Panc1 (cell line): Measurements from ENCODE around the gene HTR1B.

Source experiments
- TCF7L2 ChIP-seq: IDR thresholded peaks from 2 replicates; pipeline ENCODE4 v1.6.1; 2011; ENCODE audit warnings: mild to moderate bottlenecking, low read depth, low read length, inconsistent platforms
- TF ChIP-seq, protein P1 (sequence below): fragments of 450-650 bp; IDR thresholded peaks from 2 replicates; pipeline ENCODE4 v1.5.1; 2017; ENCODE audit warnings: mild to moderate bottlenecking

- TF ChIP-seq, protein P1, sequence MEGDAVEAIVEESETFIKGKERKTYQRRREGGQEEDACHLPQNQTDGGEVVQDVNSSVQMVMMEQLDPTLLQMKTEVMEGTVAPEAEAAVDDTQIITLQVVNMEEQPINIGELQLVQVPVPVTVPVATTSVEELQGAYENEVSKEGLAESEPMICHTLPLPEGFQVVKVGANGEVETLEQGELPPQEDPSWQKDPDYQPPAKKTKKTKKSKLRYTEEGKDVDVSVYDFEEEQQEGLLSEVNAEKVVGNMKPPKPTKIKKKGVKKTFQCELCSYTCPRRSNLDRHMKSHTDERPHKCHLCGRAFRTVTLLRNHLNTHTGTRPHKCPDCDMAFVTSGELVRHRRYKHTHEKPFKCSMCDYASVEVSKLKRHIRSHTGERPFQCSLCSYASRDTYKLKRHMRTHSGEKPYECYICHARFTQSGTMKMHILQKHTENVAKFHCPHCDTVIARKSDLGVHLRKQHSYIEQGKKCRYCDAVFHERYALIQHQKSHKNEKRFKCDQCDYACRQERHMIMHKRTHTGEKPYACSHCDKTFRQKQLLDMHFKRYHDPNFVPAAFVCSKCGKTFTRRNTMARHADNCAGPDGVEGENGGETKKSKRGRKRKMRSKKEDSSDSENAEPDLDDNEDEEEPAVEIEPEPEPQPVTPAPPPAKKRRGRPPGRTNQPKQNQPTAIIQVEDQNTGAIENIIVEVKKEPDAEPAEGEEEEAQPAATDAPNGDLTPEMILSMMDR: no peak
- TF ChIP-seq TCF7L2: no peak
Observed at GRCh38 chr6:77425216-77425615, 38.1 kb downstream of the HTR1B start.
